GM12878 (cell line): ENCODE measurements around the gene SEM1. TPM values are rescaled to one million over a fixed set of nuclear protein-coding genes. Genes with fewer than 3 reads are reported as not detected.

ENCODE experiments used
- ATAC-seq: fragments of 200-7000 bp; cut with Tn5 transposase; 3 replicates; pipeline ENCODE4 v1.9.1; 2020; ENCODE audit warnings: mild to moderate bottlenecking, moderate library complexity
- BruUV-seq: library from RNA; stranded (reverse); fragments of 400-500 nt; replicated peaks from 2 replicates; lab custom pipeline; 2021; lab: Mats Ljungman, UMichigan
- CTCF ChIA-PET: fragments of 300-600 bp; sonication (Branson Sonifier 250); formaldehyde crosslinking; extraction: SDS; loops from one replicate; lab custom pipeline; 2021; ENCODE audit warnings: inconsistent platforms; lab: Yijun Ruan, JAX
- POLR2A ChIA-PET: fragments of 350-600 bp; formaldehyde crosslinking; extraction: SDS; loops from one replicate; lab custom pipeline; 2021; ENCODE audit warnings: inconsistent platforms; lab: Charles Lee
- RAD21 ChIA-PET: fragments of 300-600 bp; sonication (Branson Sonifier 250); formaldehyde crosslinking; loops from one replicate; lab custom pipeline; 2023; ENCODE audit warnings: antibody characterized with exemption; ENCODE audit not compliant: unreplicated experiment; lab: Charles Lee
- SMC1A ChIA-PET: fragments of 300-600 bp; sonication (Branson Sonifier 250); formaldehyde crosslinking; loops from one replicate; lab custom pipeline; 2023; ENCODE audit not compliant: unreplicated experiment, uncharacterized antibody; lab: Charles Lee
- DNase-seq: peaks from one replicate; pipeline ENCODE4 v3.0.0-alpha.2; 2011; ENCODE audit warnings: low read depth, low spot score
- FAIRE-seq: peaks from 3 replicates; lab custom pipeline; 2011; peaks lifted over from hg19 to GRCh38; lab: Jason Lieb, UNC
- H2AFZ ChIP-seq: 2 replicates; pipeline ENCODE4 v1.6.0; 2011; ENCODE audit warnings: low read depth, low read length, control low read depth; ENCODE audit not compliant: control insufficient read depth
- H3K27ac ChIP-seq: 2 replicates; pipeline ENCODE4 v1.5.1; 2011; ENCODE audit warnings: control low read depth; ENCODE audit not compliant: control insufficient read depth, insufficient read depth
- H3K27me3 ChIP-seq, 2 experiments: replicated peaks in 1 of 2; 2 replicates each; pipeline versions ENCODE4 v1.6.0 to v1.6.1; 2011; ENCODE audit warnings: low read length in 1 of 2; ENCODE audit not compliant: control insufficient read depth in 2 of 2, insufficient read depth in 2 of 2
- H3K36me3 ChIP-seq, 2 experiments: 2 replicates each; pipeline ENCODE4 v1.5.1; 2011; ENCODE audit warnings: low read length in 1 of 2; ENCODE audit not compliant: control insufficient read depth in 2 of 2, insufficient read depth in 2 of 2
- H3K4me1 ChIP-seq: 2 replicates; pipeline ENCODE4 v1.6.1; 2011; ENCODE audit warnings: mild to moderate bottlenecking, low read length, moderate library complexity, mixed read lengths; ENCODE audit not compliant: control insufficient read depth, insufficient read depth
- H3K4me2 ChIP-seq: 2 replicates; pipeline ENCODE4 v1.6.0; 2011; ENCODE audit warnings: control low read depth; ENCODE audit not compliant: control insufficient read depth, insufficient read depth
- H3K4me3 ChIP-seq: fragments of 200-600 bp; sonication (generic); 2 replicates; pipeline ENCODE4 v1.5.1; 2016
- H3K79me2 ChIP-seq: 2 replicates; pipeline ENCODE4 v1.6.0; 2011; ENCODE audit warnings: low read length; ENCODE audit not compliant: control insufficient read depth, insufficient read depth
- H3K9ac ChIP-seq: 2 replicates; pipeline ENCODE4 v1.8.0; 2011; ENCODE audit warnings: low read length, control low read depth, mixed read lengths; ENCODE audit not compliant: control insufficient read depth, insufficient read depth
- H3K9me3 ChIP-seq: replicated peaks from 3 replicates; pipeline ENCODE4 v1.5.1; 2011; ENCODE audit warnings: mild to moderate bottlenecking, low read length; ENCODE audit not compliant: control insufficient read depth, insufficient read depth
- H4K20me1 ChIP-seq: 2 replicates; pipeline ENCODE4 v1.6.0; 2011; ENCODE audit not compliant: control insufficient read depth, insufficient read depth
- CTCF ChIP-seq, 3 experiments: IDR thresholded peaks in 2 of 3; conservative IDR thresholded peaks in 1 of 3; 2 replicates each; pipeline ENCODE4 v1.5.1; 2011; ENCODE audit warnings: low read depth in 3 of 3, low read length in 3 of 3, mild to moderate bottlenecking in 3 of 3, control low read depth in 2 of 3, moderate library complexity in 2 of 3, inconsistent platforms in 1 of 3, mixed read lengths in 1 of 3; ENCODE audit not compliant: control insufficient read depth in 2 of 3, insufficient read depth in 1 of 3; ENCODE audit errors: extremely low read depth in 1 of 3
- CUX1 ChIP-seq: IDR thresholded peaks from 2 replicates; pipeline ENCODE4 v1.6.1; 2012; ENCODE audit warnings: improper control_type of control experiment, low read depth, low read length; ENCODE audit not compliant: insufficient replicate concordance
- FOXK2 ChIP-seq: fragments of 450-650 bp; IDR thresholded peaks from 2 replicates; pipeline ENCODE4 v1.6.1; 2017; ENCODE audit warnings: mild to moderate bottlenecking, moderate library complexity
- NR2C1 ChIP-seq: fragments of 450-650 bp; IDR thresholded peaks from 2 replicates; pipeline ENCODE4 v1.6.1; 2017; ENCODE audit warnings: antibody characterized with exemption, mild to moderate bottlenecking, moderate library complexity
- SMARCA5 ChIP-seq: fragments of 450-650 bp; IDR thresholded peaks from 2 replicates; pipeline ENCODE4 v1.6.1; 2017; ENCODE audit warnings: mild to moderate bottlenecking
- TCF12 ChIP-seq: IDR thresholded peaks from 2 replicates; pipeline ENCODE4 v1.6.1; 2011; ENCODE audit warnings: low read depth, mild to moderate bottlenecking, low read length
- WGBS: methylation state at CpG from one replicate; pipeline ENCODE4 v1.1.6; 2016; ENCODE audit warnings: low lambda C conversion rate; ENCODE audit not compliant: insufficient replicate concordance, insufficient coverage; ENCODE audit errors: missing lambda C conversion rate; 5-methylcytosine and 5-hydroxymethylcytosine counted together
- in situ Hi-C: fragments of 300-500 bp; cut with MboI; formaldehyde crosslinking; loops from 9 replicates; pipeline ENCODE4 v1.14.3; 2018; ENCODE audit warnings: mixed read lengths
- intact Hi-C: fragments of 100-400 bp; cut with micrococcal nuclease; formaldehyde crosslinking; loops from one replicate; pipeline ENCODE4 v1.14.2; 2022; ENCODE audit not compliant: unreplicated experiment
- polyA plus RNA-seq, 11 experiments: library from polyadenylated mRNA; depleted of rRNA in 4 of 11; unstranded in 6 of 11; stranded (reverse) in 5 of 11; fragments of >200 nt; fragmentation: Nextera tagmentation in 4 of 11; fragmentation: Illumina TruSeq in 1 of 11; extraction: Ambion mirVana in 4 of 11; extraction: Trizol in 1 of 11; gene quantifications; 1 replicate in 1 of 11; 2 replicates in 10 of 11; pipeline versions ENCODE4 v1.2.1 to v1.2.3, GENCODE V29; 2011 to 2016; ENCODE audit warnings: inconsistent platforms in 2 of 11, missing spikeins in 2 of 11, low read depth in 1 of 11
- total RNA-seq, 4 experiments: library from RNA; depleted of rRNA in 3 of 4; stranded (reverse); fragments of >200 nt in 3 of 4; fragmentation: Illumina TruSeq in 1 of 4; extraction: Trizol in 1 of 4; gene quantifications; 2 replicates each; pipeline versions ENCODE4 v1.2.1 to v1.2.3, GENCODE V29; 2013 to 2021
- TF ChIP-seq, protein P1 (sequence below): IDR thresholded peaks from 2 replicates; pipeline ENCODE4 v1.6.1; 2011; ENCODE audit warnings: low read depth, mild to moderate bottlenecking, low read length, moderate library complexity, borderline replicate concordance; ENCODE audit errors: extremely low read depth

The SEM1 gene
- total and polyA plus RNA-seq, 10 of the 15 experiments (the other 5 are each of a cell fraction or from before 2014, with no cell fraction given): 44.6 to 606 (median 356) TPM

- no peak for TF ChIP-seq CUX1
- TF ChIP-seq SMARCA5: no peak
- TF ChIP-seq NR2C1: no peak
- TF ChIP-seq TCF12: no peak
- TF ChIP-seq FOXK2: no peak
- TF ChIP-seq, protein P1, sequence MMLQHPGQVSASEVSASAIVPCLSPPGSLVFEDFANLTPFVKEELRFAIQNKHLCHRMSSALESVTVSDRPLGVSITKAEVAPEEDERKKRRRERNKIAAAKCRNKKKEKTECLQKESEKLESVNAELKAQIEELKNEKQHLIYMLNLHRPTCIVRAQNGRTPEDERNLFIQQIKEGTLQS: no peak
- TF ChIP-seq CTCF (IDR thresholded peaks at IDR 0.05 in 2 of 3, conservative IDR thresholded peaks at IDR 0.05 in 1 of 3; ENCODE audit: control insufficient read depth in 2 of 3, extremely low read depth in 1 of 3, insufficient read depth in 1 of 3, low read depth in 3 of 3, low read length in 3 of 3): no peak
Observed at GRCh38 chr7:96670338-96671289, 39.0 kb downstream of the SEM1 start.

More at GRCh38 chr7:96670338-96671289, 39.0 kb downstream of the SEM1 start:
- H3K4me3 ChIP-seq: no peak overlapping the region
- in situ Hi-C loops: no loop called here
- H3K36me3 ChIP-seq: no peaks in the 10 kb centered on the region
- RAD21 ChIA-PET: no interaction called here
- no peak overlapping the region for H3K27ac ChIP-seq
- POLR2A ChIA-PET: interaction anchor here (0.6 kb wide), 1 partner anchor 14 kb away, joined by 3 read pairs; no protein-coding TSS in a partner anchor
- BruUV-seq: no TSS peak
- 80% methylated on average over 3 of the region's 3 CpGs for WGBS
- H2AFZ ChIP-seq: no peak overlapping the region
- FAIRE-seq (no peak), ATAC-seq (no peak), DNase-seq (no peak)
- no peak overlapping the region for H3K9ac ChIP-seq
- no peaks in the 10 kb centered on the region for H3K27me3 ChIP-seq
- intact Hi-C loops: no loop called here
- H3K4me1 ChIP-seq: no peaks in the 10 kb centered on the region
- no peak overlapping the region for H3K4me2 ChIP-seq
- no peaks in the 10 kb centered on the region for H3K9me3 ChIP-seq
- H3K79me2 ChIP-seq: no peaks in the 10 kb centered on the region
- CTCF ChIA-PET: no interaction called here
- H4K20me1 ChIP-seq: no peaks in the 10 kb centered on the region
- SMC1A ChIA-PET: interaction anchor here (0.7 to 1.0 kb wide), 3 partner anchors 8 to 44 kb away, joined by 3 to 4 read pairs (median 3); no protein-coding TSS in a partner anchor
